Measurements from ENCODE around the gene PLEKHG4B. TPM values are rescaled to one million over a fixed set of nuclear protein-coding genes. Genes with fewer than 3 reads are reported as not detected.

Gene PLEKHG4B
- polyA plus RNA-seq, 1 experiment = 1.4 TPM

- no peak for DNase-seq (ENCODE audit: low read depth)
- TF ChIP-seq, protein P1, sequence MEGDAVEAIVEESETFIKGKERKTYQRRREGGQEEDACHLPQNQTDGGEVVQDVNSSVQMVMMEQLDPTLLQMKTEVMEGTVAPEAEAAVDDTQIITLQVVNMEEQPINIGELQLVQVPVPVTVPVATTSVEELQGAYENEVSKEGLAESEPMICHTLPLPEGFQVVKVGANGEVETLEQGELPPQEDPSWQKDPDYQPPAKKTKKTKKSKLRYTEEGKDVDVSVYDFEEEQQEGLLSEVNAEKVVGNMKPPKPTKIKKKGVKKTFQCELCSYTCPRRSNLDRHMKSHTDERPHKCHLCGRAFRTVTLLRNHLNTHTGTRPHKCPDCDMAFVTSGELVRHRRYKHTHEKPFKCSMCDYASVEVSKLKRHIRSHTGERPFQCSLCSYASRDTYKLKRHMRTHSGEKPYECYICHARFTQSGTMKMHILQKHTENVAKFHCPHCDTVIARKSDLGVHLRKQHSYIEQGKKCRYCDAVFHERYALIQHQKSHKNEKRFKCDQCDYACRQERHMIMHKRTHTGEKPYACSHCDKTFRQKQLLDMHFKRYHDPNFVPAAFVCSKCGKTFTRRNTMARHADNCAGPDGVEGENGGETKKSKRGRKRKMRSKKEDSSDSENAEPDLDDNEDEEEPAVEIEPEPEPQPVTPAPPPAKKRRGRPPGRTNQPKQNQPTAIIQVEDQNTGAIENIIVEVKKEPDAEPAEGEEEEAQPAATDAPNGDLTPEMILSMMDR (IDR thresholded peaks at IDR 0.05; ENCODE audit: insufficient read depth, low read depth, low read length) = no peak
- POLR2A ChIA-PET = no interaction called here
- H3K4me3 ChIP-seq (ENCODE audit: low read depth, low read length) = no peak overlapping the region
- CTCF ChIA-PET = interaction anchor here (1.0 kb wide), 1 partner anchor 12 kb away, joined by 3 read pairs; no protein-coding TSS in a partner anchor
- no peaks in the 10 kb centered on the region for H3K36me3 ChIP-seq (ENCODE audit: control insufficient read depth, insufficient read depth, low read length)
- H3K27me3 ChIP-seq (ENCODE audit: control insufficient read depth, insufficient read depth, low read length) = peaks cover 3% of the 10 kb centered on the region
Measured at GRCh38 chr5:192970-193831, 101.2 kb downstream of the PLEKHG4B start.

DNA sequence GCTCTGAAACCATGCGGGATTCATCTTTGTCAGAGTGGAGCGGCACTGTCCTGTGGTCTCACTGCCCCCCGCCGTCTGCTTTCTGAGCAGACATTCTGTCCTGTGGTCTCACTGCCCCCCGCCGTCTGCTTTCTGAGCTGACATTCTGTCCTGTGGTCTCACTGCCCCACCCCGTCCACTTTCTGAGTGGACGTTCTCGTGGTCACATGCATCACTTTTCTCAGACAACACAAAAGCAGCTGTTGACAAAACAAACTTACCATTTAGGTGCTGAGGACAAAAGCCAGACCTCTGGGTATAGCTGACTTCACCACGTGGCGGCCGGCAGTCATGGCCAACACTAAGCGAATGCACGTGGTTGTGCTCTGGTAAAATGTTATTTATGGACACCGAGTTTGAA is 102.1 kb downstream of the PLEKHG4B start:
- H3K36me3 ChIP-seq (ENCODE audit: control insufficient read depth, insufficient read depth, low read length) = 0 out of 2 replicates have a peak, but pooled peaks cover 1% of the 10 kb centered on the region
- DNase-seq (ENCODE audit: low read depth) = no peak
- TF ChIP-seq, protein P1 (IDR thresholded peaks at IDR 0.05; ENCODE audit: insufficient read depth, low read depth, low read length) = no peak
- H3K4me3 ChIP-seq (ENCODE audit: low read depth, low read length) = no peak overlapping the region
- H3K27me3 ChIP-seq (ENCODE audit: control insufficient read depth, insufficient read depth, low read length) = peaks cover 3% of the 10 kb centered on the region
- POLR2A ChIA-PET = no interaction called here
- CTCF ChIA-PET = interaction anchor here (0.7 kb wide), 1 partner anchor 24 kb away, joined by 3 read pairs; the partner anchor contains the start of gene SDHA

DNA sequence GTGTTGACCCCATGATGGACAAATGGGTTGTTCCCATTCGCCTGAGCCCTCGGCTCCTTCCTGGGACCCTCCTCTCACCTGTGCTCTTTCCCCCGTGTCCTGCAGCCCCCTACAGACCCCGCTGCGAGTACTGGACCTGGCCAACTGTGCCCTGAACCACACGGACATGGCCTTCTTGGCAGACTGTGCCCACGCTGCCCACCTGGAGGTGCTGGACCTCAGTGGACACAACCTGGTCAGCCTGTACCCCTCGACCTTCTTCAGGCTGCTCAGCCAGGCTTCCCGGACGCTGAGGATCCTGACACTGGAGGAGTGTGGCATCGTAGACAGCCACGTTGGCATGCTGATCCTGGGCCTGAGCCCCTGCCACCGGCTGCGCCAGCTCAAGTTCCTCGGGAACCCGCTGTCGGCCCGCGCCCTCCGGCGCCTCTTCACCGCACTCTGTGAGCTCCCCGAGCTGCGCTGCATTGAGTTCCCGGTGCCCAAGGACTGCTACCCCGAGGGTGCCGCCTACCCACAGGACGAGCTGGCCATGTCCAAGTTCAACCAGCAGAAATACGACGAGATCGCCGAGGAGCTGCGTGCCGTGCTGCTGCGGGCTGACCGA is 102.7 kb downstream of the PLEKHG4B start:
- Histone ChIP-seq H3K27me3 (ENCODE audit: control insufficient read depth, insufficient read depth, low read length) (peaks cover 3% of the 10 kb centered on the region), H3K36me3 (ENCODE audit: control insufficient read depth, insufficient read depth, low read length) (0 out of 2 replicates have a peak, but pooled peaks cover 1% of the 10 kb centered on the region), H3K4me3 (ENCODE audit: low read depth, low read length) (no peak overlapping the region)
- DNase-seq (ENCODE audit: low read depth) = no peak
- TF ChIP-seq, protein P1 (IDR thresholded peaks at IDR 0.05; ENCODE audit: insufficient read depth, low read depth, low read length) = no peak
- ChIA-PET POLR2A (no interaction called here), CTCF (interaction anchor here (0.5 to 1.0 kb wide), 3 partner anchors 10 to 65 kb away, joined by 3 read pairs; partner anchors contain the start of gene SDHA)

- H3K36me3 ChIP-seq (ENCODE audit: control insufficient read depth, insufficient read depth, low read length) = peaks cover 1% of the 10 kb centered on the region; the same call in 1 of the 2 replicates
- TF ChIP-seq, protein P1 (IDR thresholded peaks at IDR 0.05; ENCODE audit: insufficient read depth, low read depth, low read length) = no peak
- ChIA-PET CTCF (interaction anchor here (1.0 kb wide), 1 partner anchor 11 kb away, joined by 3 read pairs; no protein-coding TSS in a partner anchor), POLR2A (no interaction called here)
- peaks cover 3% of the 10 kb centered on the region; the same call in 1 of the 2 replicates for H3K27me3 ChIP-seq (ENCODE audit: control insufficient read depth, insufficient read depth, low read length)
- H3K4me3 ChIP-seq (ENCODE audit: low read depth, low read length) = no peak overlapping the region
- no peak for DNase-seq (ENCODE audit: low read depth)
Measured at GRCh38 chr5:195401-196160, 103.6 kb downstream of the PLEKHG4B start.
